Breast epithelium (tissue), 3 donors: ENCODE results near the gene GNB1L.

Source experiments
- CTCF ChIP-seq, 3 donors: fragments of 450-650 bp; IDR thresholded peaks; one replicate each; pipeline ENCODE4 v1.5.1; 2016 to 2017; ENCODE audit warnings: antibody characterized with exemption in 3 of 3, mild to moderate bottlenecking in 3 of 3, moderate library complexity in 3 of 3
- POLR2A ChIP-seq: fragments of 450-650 bp; IDR thresholded peaks from one replicate; pipeline ENCODE4 v1.6.1; 2016; ENCODE audit warnings: antibody characterized with exemption, mild to moderate bottlenecking, moderate library complexity
- POLR2AphosphoS5 ChIP-seq, 3 donors: sonication (generic); formaldehyde crosslinking; IDR thresholded peaks; one replicate each; pipeline ENCODE4 v1.6.1; 2017; ENCODE audit warnings: antibody characterized with exemption in 3 of 3

- TF ChIP-seq POLR2A, result no peak
- no peak for TF ChIP-seq CTCF (IDR thresholded peaks at IDR 0.05)
- TF ChIP-seq POLR2AphosphoS5 (IDR thresholded peaks at IDR 0.05), result no peak
Measured at GRCh38 chr22:19824926-19825339, 29.7 kb downstream of the GNB1L start.
